Measurements from ENCODE around the gene RASA4.
"Not testable (repeated sequence)": the region's sequence is repeated elsewhere in the genome, so short reads cannot be mapped to it uniquely, and the experiment has no call there.

RASA4 gene

DNA sequence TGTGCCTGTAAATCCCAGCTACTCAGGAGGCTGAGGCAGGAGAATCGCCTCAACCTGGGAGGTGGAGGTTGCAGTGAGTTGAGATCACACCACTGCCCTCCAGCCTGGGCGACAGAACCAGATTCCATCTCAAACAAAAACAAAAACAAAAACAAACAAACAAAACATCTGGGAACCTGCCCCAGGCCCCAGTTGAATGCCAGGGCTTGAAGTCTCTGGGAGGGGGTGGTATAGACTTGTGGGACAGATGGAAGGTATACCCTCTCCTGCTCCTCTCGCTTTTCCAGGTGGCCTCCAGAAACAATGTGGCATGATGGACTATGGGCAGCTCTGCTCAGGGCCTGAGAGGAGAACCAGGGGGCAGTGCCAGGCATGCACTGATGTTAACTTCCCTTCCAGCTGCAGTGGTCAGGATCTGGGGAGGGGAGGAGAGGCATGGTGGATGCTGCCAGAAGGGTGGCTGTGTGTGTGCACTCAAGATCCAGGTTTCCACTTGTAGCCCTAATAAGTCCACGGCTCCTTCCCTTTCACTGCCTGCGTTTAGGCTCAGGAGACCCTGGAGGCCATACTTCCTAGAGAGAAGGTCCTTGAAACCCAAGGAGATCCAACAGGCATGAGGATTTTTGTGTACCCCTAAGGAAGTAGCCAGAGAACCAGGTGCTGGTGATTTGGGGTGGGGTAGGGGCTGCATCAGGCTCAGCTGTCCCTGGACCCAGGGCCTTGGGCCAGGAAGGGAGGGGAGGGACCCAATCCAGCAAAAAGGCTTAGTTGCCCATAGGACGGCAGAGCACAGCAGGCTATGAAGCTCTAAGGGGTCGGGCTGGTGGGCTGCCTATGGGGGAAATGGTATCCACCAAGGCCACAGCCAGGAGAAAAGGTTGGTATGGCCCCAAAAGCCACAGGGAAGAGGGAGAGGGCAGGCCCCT lies 39.0 kb downstream of the RASA4 start:
- H3K27ac Mint-ChIP-seq, H3K4me3 Mint-ChIP-seq, H3K36me3 Mint-ChIP-seq, H3K27me3 Mint-ChIP-seq, H3K9me3 Mint-ChIP-seq, H3K4me1 Mint-ChIP-seq: not testable (repeated sequence)

- not testable (repeated sequence) for H3K27ac Mint-ChIP-seq, H3K27me3 Mint-ChIP-seq, H3K4me3 Mint-ChIP-seq, H3K9me3 Mint-ChIP-seq, H3K4me1 Mint-ChIP-seq, H3K36me3 Mint-ChIP-seq
Observed at GRCh38 chr7:102576363-102576762, 40.2 kb downstream of the RASA4 start.

GRCh38 chr7:102574607-102575006 lies 41.9 kb downstream of the RASA4 start:
- not testable (repeated sequence) for H3K9me3 Mint-ChIP-seq, H3K27me3 Mint-ChIP-seq, H3K4me1 Mint-ChIP-seq, H3K27ac Mint-ChIP-seq, H3K4me3 Mint-ChIP-seq, H3K36me3 Mint-ChIP-seq

DNA sequence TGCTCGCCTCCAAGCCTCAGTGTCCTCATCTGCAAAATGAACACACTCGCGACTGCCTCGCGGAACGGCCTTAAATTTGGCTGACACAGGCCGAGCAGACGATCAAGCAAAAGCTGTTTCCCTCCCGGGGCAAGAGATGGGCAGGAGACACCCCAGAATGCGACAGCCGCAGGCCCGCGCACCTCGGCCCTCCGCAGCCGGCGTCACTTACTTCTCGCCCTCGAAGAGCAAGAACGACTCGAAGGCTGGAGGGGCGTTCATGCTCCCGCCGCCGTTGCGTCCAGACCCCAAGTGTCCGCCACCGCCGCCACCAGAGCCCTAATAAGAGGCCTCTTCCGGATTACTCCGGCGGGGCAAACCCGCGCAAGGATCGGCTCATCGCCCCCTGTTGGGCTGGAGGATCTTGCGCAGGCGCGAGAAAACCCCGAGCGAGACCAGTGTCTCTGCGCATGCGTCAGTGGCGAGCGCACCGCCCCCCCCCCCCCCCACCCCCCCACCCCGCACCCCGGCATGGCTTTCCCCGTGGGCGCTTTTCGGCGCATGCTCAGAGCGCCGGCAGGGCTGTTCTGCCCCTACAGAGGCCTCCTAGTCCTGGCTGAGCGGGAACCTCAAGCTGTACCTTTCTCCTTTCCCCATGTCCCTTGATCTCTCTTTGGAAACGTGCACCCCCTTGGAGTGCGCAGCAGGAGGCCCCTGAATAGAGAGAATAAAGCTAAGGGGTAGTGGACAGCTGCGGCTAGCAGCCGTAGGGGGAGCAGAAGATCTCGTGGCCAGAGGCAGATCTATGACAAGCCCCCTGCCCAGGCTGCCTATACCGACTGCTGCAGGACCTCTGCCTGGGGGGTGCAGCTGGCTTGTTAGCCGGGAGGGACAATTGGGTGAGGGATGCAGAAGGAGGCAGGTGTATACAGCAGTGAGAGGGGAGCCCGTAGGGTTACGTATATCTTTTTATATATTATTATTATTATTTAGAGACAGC lies 44.0 kb downstream of the RASA4 start, which contains the start of gene POLR2J3:
Gene POLR2J3, minus strand, starts transcription at position 323 of the 979 bp plus-strand sequence. Its CDS starts 62 bp downstream, at position 261.
- H3K36me3 Mint-ChIP-seq, result not testable (repeated sequence)

GRCh38 chr7:102568620-102569019 lies 47.9 kb downstream of the RASA4 start:
- H3K36me3 Mint-ChIP-seq, H3K9me3 Mint-ChIP-seq, H3K27ac Mint-ChIP-seq, H3K27me3 Mint-ChIP-seq, H3K4me1 Mint-ChIP-seq, H3K4me3 Mint-ChIP-seq: not testable (repeated sequence)

More for the DNA sequence above, 44.0 kb downstream of the RASA4 start, which contains the start of gene POLR2J3:
- H3K9me3 Mint-ChIP-seq, H3K4me1 Mint-ChIP-seq, H3K27me3 Mint-ChIP-seq: not testable (repeated sequence)
- H3K27ac Mint-ChIP-seq, result peak within 1 kb of the TSS; percentile 74
- H3K4me3 Mint-ChIP-seq, result peak within 1 kb of the TSS; percentile 86

DNA sequence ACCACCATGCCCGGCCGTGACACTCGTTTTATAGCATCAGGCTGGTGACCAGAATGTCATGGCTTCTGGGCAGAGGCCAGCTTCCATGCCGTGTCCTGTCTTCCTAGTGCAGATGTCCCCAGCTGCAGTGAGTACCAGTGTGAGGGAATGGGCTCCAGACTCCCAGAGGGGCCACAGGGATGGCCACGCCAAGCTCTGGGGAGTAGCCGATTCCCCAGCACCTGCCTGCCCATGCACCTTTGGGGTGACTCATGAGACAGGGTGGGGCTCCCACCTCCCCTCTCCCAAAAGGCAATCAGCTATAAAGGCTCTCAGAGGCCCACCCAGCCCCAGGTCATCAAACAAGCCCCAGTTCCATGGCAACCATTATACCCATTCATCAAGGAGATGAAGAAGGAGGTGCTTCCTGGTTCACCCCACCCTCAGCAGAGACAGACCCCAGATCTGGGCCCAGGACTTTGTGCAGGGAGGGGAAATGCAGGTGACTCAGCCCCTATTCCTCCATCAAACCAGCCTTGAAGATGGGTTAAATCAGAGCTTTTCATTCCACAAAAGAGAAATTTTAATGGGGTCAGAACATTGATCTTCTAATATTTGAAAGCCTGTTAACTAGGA lies 65.6 kb downstream of the RASA4 start, which contains the start of gene SPDYE2:
Gene SPDYE2, plus strand, starts transcription at position 419 of the 615 bp plus-strand sequence. CDS start 2,030 bp downstream, outside the sequence.
- not testable (repeated sequence) for H3K27ac Mint-ChIP-seq, H3K36me3 Mint-ChIP-seq, H3K4me3 Mint-ChIP-seq, H3K27me3 Mint-ChIP-seq, H3K9me3 Mint-ChIP-seq, H3K4me1 Mint-ChIP-seq

DNA sequence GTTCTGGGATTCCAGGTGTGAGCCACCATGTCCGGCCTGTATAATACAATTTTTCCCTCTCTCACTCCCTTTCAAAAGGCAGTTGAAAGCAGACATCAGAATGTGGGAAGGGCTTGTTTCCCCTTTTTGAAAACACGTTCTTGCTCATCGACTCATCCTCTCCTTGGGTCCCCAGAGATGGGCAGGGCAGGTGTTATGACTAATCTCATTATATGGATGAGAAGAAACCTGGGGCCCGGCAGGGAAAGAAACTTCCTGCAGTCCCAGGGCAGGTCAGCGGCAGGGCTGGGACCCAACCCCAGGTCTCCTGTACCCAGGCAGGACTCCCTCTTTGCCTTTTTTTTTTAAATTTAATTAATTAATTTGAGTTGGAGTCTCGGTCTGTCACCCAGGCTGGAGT lies 70.2 kb downstream of the RASA4 start:
- H3K27me3 Mint-ChIP-seq, H3K4me1 Mint-ChIP-seq: not testable (repeated sequence)

GRCh38 chr7:102545288-102545687 lies 71.3 kb downstream of the RASA4 start:
- H3K4me1 Mint-ChIP-seq, H3K4me3 Mint-ChIP-seq, H3K36me3 Mint-ChIP-seq, H3K9me3 Mint-ChIP-seq, H3K27me3 Mint-ChIP-seq, H3K27ac Mint-ChIP-seq: not testable (repeated sequence)

More for the DNA sequence above, 70.2 kb downstream of the RASA4 start:
- H3K27ac Mint-ChIP-seq, H3K4me3 Mint-ChIP-seq, H3K36me3 Mint-ChIP-seq, H3K9me3 Mint-ChIP-seq: not testable (repeated sequence)

- not testable (repeated sequence) for H3K4me1 Mint-ChIP-seq, H3K27me3 Mint-ChIP-seq, H3K36me3 Mint-ChIP-seq, H3K9me3 Mint-ChIP-seq, H3K4me3 Mint-ChIP-seq, H3K27ac Mint-ChIP-seq
Observed at GRCh38 chr7:102544372-102544771, 72.2 kb downstream of the RASA4 start.

- H3K27ac Mint-ChIP-seq, H3K36me3 Mint-ChIP-seq, H3K27me3 Mint-ChIP-seq, H3K9me3 Mint-ChIP-seq, H3K4me3 Mint-ChIP-seq, H3K4me1 Mint-ChIP-seq: not testable (repeated sequence)
Observed at GRCh38 chr7:102543596-102543995, 73.0 kb downstream of the RASA4 start, which contains the start of gene UPK3BL2. Gene UPK3BL2, minus strand, starts transcription at chr7:102543696. Its CDS starts 60 bp downstream, at chr7:102543636.

GRCh38 chr7:102542771-102543170 lies 73.8 kb downstream of the RASA4 start:
- not testable (repeated sequence) for H3K4me3 Mint-ChIP-seq, H3K36me3 Mint-ChIP-seq, H3K27ac Mint-ChIP-seq, H3K27me3 Mint-ChIP-seq, H3K4me1 Mint-ChIP-seq, H3K9me3 Mint-ChIP-seq

- not testable (repeated sequence) for H3K4me1 Mint-ChIP-seq, H3K9me3 Mint-ChIP-seq, H3K27ac Mint-ChIP-seq, H3K27me3 Mint-ChIP-seq, H3K36me3 Mint-ChIP-seq, H3K4me3 Mint-ChIP-seq
Observed at GRCh38 chr7:102542083-102542482, 74.5 kb downstream of the RASA4 start.

GRCh38 chr7:102540604-102541003 lies 76.0 kb downstream of the RASA4 start:
- H3K9me3 Mint-ChIP-seq, H3K27ac Mint-ChIP-seq, H3K4me1 Mint-ChIP-seq, H3K4me3 Mint-ChIP-seq, H3K36me3 Mint-ChIP-seq, H3K27me3 Mint-ChIP-seq: not testable (repeated sequence)

DNA sequence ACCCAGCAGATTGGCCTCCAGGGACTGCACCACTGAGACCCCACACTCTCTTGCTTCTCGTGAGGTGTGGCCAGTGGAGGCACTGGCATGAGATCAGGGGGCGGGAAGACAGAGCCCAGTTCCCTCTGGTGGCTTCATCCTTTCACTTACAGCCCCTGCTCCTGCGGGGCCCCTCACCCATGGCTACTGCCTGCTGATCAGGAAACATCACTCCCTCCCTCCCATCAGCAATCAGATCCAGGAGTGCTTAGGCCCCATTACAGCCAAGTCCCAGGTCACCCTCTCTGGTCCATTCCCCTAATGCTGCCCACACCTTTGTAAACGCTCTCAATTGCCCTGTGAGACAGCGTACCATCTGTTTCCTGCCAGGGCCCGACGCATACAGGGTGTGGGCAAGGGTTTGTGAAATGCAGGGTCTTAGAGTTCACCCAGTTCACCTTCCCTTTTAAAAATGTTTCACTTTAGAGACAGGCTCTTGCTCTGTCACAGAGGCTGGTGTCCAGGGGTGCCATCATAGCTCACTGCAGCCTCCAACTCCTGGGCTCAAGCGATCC lies 81.4 kb downstream of the RASA4 start:
- H3K36me3 Mint-ChIP-seq, H3K9me3 Mint-ChIP-seq, H3K27ac Mint-ChIP-seq, H3K4me1 Mint-ChIP-seq, H3K4me3 Mint-ChIP-seq, H3K27me3 Mint-ChIP-seq: not testable (repeated sequence)

GRCh38 chr7:102532127-102532526 lies 84.4 kb downstream of the RASA4 start:
- not testable (repeated sequence) for H3K36me3 Mint-ChIP-seq, H3K9me3 Mint-ChIP-seq, H3K27me3 Mint-ChIP-seq, H3K4me3 Mint-ChIP-seq, H3K27ac Mint-ChIP-seq, H3K4me1 Mint-ChIP-seq

Measured in activated naive CD4-positive, alpha-beta T cell treated with anti-CD3 and anti-CD28 coated beads, Interleukin-2, amount 50 U/mL, for 24 hours (primary cell).